Choroid plexus epithelial cell (primary cell): ENCODE results near the gene FOXP3.

Experiments
- DNase-seq: peaks from one replicate; pipeline ENCODE4 v3.0.0-alpha.2; 2010; ENCODE audit warnings: low read depth
- H3K4me3 ChIP-seq: 2 replicates; pipeline ENCODE4 v1.5.1; 2011; ENCODE audit warnings: low read depth, mild to moderate bottlenecking, control low read depth, low read length, moderate library complexity
- CTCF ChIP-seq: conservative IDR thresholded peaks from 2 replicates; pipeline ENCODE4 v1.5.1; 2011; ENCODE audit warnings: low read depth, mild to moderate bottlenecking, control low read depth, inconsistent platforms, low read length, moderate library complexity

FOXP3 gene

GRCh38 chrX:49273181-49273727 is 8.7 kb upstream of the FOXP3 start:
- no peak for TF ChIP-seq CTCF
- H3K4me3 ChIP-seq = no peak overlapping the region

GRCh38 chrX:49272421-49272820 is 7.9 kb upstream of the FOXP3 start:
- TF ChIP-seq CTCF = no peak
- no peak for DNase-seq
- no peak overlapping the region for H3K4me3 ChIP-seq

More at GRCh38 chrX:49273181-49273727, 8.7 kb upstream of the FOXP3 start:
- DNase-seq = no peak

GRCh38 chrX:49271341-49271740 is 6.8 kb upstream of the FOXP3 start:
- no peak for DNase-seq
- TF ChIP-seq CTCF = no peak
- no peak overlapping the region for H3K4me3 ChIP-seq

- no peak for DNase-seq
- no peak for TF ChIP-seq CTCF
- peak overlapping the region; percentile 69 for H3K4me3 ChIP-seq
Measured at GRCh38 chrX:49270249-49270921, 5.9 kb upstream of the FOXP3 start.

GRCh38 chrX:49269767-49270248 is 5.3 kb upstream of the FOXP3 start, which contains the start of gene PPP1R3F:
Gene PPP1R3F, plus strand, starts transcription at chrX:49269793. Its CDS starts 77 bp downstream, at chrX:49269870.
- peak within 1 kb of the TSS; percentile 73 for H3K4me3 ChIP-seq
- no peak for TF ChIP-seq CTCF
- DNase-seq = no peak

- no peak for TF ChIP-seq CTCF
- peak overlapping the region; percentile 73 for H3K4me3 ChIP-seq
- DNase-seq = peak; percentile 98
Measured at GRCh38 chrX:49269010-49269766, 4.7 kb upstream of the FOXP3 start.
